Measurements from ENCODE around the gene KIF1A.

GRCh38 chr2:240823449-240824336 lies 3.7 kb upstream of the KIF1A start:
- TF ChIP-seq POLR2A (IDR thresholded peaks at IDR 0.05; ENCODE audit: low read depth, low read length) (no peak), TAF1 (IDR thresholded peaks at IDR 0.05; ENCODE audit: borderline replicate concordance, low read depth, low read length) (no peak)
